ENCODE results near the gene DNAI1. TPM values are rescaled to one million over a fixed set of nuclear protein-coding genes. Genes with fewer than 3 reads are reported as not detected.

The DNAI1 gene
- total RNA-seq = 0.07 TPM in 1 of 2 replicates, not detected in the other

DNA sequence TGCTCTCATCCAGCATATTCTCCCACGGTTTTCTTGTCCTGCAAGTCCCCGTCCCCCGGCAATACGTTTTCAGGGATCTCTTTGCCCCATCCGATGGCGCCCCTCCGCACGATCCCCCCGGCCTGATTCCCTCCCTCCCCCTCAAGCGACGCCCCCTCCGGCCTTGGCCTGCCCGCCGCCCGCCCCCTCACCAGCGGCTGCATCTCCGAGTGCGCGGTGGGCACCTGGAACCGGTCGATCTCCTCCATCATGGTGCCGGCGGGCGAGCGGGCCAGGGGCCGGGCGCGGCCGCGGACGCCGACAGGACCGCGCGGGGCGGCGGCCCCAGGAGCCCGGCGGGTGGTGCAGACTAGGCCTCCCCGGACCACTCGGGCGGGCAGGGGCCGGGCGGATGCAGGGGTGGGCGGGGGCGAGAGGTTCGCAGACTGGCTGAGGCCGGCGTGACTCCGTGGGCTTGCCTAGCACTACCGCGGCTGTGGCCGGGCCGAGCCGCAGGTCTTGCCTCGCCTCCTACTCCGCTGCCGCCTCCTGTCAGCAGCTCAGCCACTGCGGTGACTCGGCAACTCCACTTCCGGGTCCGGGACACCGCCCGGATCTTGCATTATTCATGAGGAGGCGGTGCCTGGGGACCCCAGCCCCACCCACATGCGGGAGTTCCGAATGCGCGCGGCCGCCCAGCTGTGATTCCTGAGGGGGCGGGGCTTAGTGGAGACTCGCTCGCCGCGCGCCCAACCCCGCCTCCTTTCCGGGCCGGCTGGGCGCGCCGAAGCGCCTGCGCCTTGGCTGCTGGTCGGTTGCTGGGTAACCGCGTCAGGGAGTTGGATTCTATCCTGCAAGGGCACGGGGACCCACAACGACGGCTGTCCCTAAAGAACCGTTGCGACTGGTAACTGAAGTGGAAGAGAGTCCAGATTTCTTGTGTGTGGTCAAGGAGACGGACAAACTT lies at the start of gene DNAI1, which contains the start of gene FAM219A:
DNAI1 (plus strand) TSS at position 793 of the 946 bp plus-strand sequence. CDS start 201 bp downstream, outside the sequence.
FAM219A (minus strand) TSS at position 558 of the 946 bp plus-strand sequence; CDS start at position 251, 307 bp downstream.

DNA sequence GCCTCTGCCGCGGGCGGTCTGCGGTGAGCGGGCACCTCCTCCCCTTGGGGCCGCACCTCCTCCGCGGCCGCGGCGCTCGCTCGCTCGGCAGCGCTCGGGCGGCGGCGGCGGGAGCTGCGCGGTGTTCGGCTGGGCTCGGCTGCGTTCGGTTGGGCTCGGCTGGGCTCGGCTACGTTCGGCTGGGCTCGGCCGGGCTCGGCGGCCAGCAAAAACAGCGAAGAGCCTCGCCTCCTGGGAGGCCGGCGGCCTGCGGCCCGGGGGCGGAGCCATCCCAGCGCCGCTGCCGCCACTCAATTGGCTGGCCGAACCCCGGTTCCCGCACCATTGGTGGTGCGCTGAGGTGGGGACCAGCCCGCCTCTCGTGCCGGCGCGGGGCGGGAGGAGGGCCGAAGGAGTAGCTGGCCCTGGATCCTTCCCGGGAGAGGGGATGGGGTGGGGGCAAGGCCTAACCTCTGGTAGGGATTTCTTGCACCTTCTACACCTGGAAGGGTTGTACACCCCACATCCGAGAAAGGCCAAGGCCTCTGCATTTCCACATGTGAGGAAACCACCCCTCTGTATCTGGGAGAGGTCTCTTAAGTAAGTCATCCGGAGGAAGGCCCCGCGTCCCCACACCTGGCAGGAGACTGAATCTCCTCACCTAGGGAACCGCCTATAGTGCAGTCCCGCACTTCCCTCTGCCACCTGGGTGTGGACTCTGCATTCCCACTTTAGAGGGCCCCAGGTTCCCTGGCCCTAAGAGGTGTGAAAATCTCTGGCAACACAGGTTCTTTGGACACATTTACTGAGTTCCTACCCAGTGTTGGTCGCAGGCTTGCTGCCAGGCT lies 64.6 kb downstream of the DNAI1 start, which contains the start of gene ENHO:
ENHO (minus strand) TSS at position 20 of the 827 bp plus-strand sequence. CDS start 1,295 bp downstream, outside the sequence.

Small RNA genes within 50 kb of the gene (small RNA-seq; reads per million reads assigned to genes)
- not detected for gene RN7SKP24

Other genes with a start within 250 kb of the DNAI1 start
- gene KIF24, start 129.5 kb upstream of the DNAI1 start, total RNA-seq = 4.1 and 7.3 TPM in 2 replicates
- gene NUDT2, start 129.2 kb upstream of the DNAI1 start, total RNA-seq = 9.7 and 32.8 TPM in 2 replicates
- gene MYORG, start 81.9 kb upstream of the DNAI1 start, total RNA-seq = 2.8 and 5.2 TPM in 2 replicates
- 18.8 and 25.6 TPM in 2 replicates for gene FAM219A, start 235 bp upstream of the DNAI1 start, total RNA-seq
- gene ENHO, start 64.2 kb downstream of the DNAI1 start, total RNA-seq = 0.22 TPM in 1 of 2 replicates, not detected in the other
- gene CNTFR, start 130.9 kb downstream of the DNAI1 start, total RNA-seq = not detected in 2 replicates
- 13.6 and 16.2 TPM in 2 replicates for gene RPP25L, start 153.3 kb downstream of the DNAI1 start, total RNA-seq
- 62.6 and 71.4 TPM in 2 replicates for gene DCTN3, start 161.7 kb downstream of the DNAI1 start, total RNA-seq
- gene ARID3C, start 170.3 kb downstream of the DNAI1 start, total RNA-seq = 0.07 TPM in 1 of 2 replicates, not detected in the other
- 73.8 and 123 TPM in 2 replicates for gene SIGMAR1, start 179.0 kb downstream of the DNAI1 start, total RNA-seq
- gene GALT, start 187.9 kb downstream of the DNAI1 start, total RNA-seq = 22.5 and 26.9 TPM in 2 replicates
- gene IL11RA, start 193.4 kb downstream of the DNAI1 start, total RNA-seq = 4.8 and 5.7 TPM in 2 replicates
- gene CCL27, start 203.9 kb downstream of the DNAI1 start, total RNA-seq = not detected in 2 replicates
- gene CCL19, start 232.5 kb downstream of the DNAI1 start, total RNA-seq = not detected in 2 replicates

Data from thoracic aorta endothelial cell (primary cell).